Placental epithelial cell (primary cell): ENCODE data around the gene RBFOX2. TPM values are rescaled to one million over a fixed set of nuclear protein-coding genes. Genes with fewer than 3 reads are reported as not detected.

Source experiments
- total RNA-seq: library from RNA; depleted of rRNA; stranded (reverse); fragments of >200 nt; gene quantifications from 2 replicates; pipeline ENCODE4 v1.2.3, GENCODE V29; 2012

Gene RBFOX2, protein sequence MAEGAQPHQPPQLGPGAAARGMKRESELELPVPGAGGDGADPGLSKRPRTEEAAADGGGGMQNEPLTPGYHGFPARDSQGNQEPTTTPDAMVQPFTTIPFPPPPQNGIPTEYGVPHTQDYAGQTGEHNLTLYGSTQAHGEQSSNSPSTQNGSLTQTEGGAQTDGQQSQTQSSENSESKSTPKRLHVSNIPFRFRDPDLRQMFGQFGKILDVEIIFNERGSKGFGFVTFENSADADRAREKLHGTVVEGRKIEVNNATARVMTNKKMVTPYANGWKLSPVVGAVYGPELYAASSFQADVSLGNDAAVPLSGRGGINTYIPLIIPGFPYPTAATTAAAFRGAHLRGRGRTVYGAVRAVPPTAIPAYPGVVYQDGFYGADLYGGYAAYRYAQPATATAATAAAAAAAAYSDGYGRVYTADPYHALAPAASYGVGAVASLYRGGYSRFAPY
- total RNA-seq: 229 and 246 TPM in 2 replicates

DNA sequence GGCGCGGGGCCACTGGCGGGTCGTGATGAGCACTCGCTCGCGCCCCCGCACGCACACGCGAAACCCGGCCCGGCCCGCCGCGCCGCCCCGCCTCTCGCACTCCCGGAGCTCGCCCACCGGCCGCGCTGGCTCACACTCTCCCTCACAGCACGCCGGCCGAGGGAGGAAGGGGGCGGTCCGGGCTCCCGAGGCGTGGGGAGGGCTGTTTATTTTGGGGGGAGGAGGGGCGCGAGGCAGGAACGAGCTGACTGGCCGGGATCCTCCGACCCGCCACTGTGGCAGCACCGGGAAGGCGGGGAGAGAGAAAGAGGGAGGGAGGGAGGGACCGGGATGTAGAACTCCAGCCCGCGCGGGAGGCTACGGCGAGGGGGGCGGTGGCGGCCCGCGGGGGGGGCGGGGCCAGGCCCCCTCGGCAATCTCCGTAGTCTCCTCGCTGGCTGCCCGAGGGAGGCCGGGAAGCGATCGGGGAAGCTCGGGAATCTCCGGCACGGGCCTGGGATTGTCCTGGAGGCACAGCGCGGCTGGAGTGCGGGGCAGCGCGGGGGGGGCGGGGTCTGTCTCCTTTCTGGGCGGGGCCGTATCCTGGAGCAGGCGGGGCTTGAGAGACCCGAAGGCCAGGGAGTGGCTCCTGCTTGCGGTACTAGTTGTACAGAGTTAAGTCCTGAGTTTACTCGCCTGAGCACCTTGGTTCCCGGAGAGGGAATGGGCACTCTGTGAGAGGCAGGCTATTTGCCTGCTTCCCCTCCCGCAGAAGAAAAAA is at the start of gene RBFOX2:
Gene RBFOX2 (minus strand): TSS at position 179 of the 760 bp plus-strand sequence. CDS start 399 bp downstream, outside the sequence.

DNA sequence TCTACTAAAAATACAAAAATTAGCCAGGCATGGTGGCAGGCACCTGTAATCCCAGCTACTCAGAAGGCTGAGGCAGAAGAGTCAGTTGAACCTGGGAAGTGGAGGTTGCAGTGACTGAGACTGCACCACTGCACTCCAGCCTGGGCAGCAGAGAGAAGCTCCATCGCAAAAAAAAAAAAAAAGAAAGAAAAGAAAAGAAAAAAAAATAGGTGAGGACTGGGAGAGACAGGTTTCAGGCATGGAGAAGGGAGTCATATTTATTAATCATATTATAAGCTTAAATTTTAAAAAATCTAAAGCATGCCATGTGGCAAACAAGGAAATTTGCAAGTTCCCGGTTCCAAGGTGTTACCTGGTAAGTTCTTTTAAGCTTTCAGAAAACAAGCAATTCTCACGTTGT is 311.1 kb downstream of the RBFOX2 start, which contains the start of gene APOL5:
Gene APOL5 (plus strand): TSS at position 301 of the 400 bp plus-strand sequence. CDS start 0 bp downstream, at position 301.

Other genes starting within 250 kb of the RBFOX2 start
- gene APOL3, start 131.9 kb upstream of the RBFOX2 start, total RNA-seq: under 0.01 TPM in 1 of 2 replicates, not detected in the other
- not detected in 2 replicates for gene APOL4, start 173.0 kb upstream of the RBFOX2 start, total RNA-seq
- 10.0 and 14.1 TPM in 2 replicates for gene APOL2, start 210.7 kb upstream of the RBFOX2 start, total RNA-seq
- under 0.01 and 0.39 TPM in 2 replicates for gene APOL1, start 224.3 kb upstream of the RBFOX2 start, total RNA-seq